GM19025 (cell line): Measurements from ENCODE around the gene EFEMP1.

Experiments
- ATAC-seq: cut with Tn5 transposase; IDR thresholded peaks from one replicate; pipeline ENCODE4 v1.9.1; 2021; ENCODE audit warnings: mild to moderate bottlenecking, low read depth, moderate library complexity; ENCODE audit not compliant: unreplicated experiment

Gene EFEMP1, protein sequence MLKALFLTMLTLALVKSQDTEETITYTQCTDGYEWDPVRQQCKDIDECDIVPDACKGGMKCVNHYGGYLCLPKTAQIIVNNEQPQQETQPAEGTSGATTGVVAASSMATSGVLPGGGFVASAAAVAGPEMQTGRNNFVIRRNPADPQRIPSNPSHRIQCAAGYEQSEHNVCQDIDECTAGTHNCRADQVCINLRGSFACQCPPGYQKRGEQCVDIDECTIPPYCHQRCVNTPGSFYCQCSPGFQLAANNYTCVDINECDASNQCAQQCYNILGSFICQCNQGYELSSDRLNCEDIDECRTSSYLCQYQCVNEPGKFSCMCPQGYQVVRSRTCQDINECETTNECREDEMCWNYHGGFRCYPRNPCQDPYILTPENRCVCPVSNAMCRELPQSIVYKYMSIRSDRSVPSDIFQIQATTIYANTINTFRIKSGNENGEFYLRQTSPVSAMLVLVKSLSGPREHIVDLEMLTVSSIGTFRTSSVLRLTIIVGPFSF

GRCh38 chr2:55923091-55923981 is at the start of gene EFEMP1:
EFEMP1 (minus strand) TSS chr2:55923782; CDS start chr2:55922440, 1,342 bp downstream.
- ATAC-seq = peak; percentile 43

GRCh38 chr2:55970500-55970899 is 46.9 kb upstream of the EFEMP1 start:
- no peak for ATAC-seq

DNA sequence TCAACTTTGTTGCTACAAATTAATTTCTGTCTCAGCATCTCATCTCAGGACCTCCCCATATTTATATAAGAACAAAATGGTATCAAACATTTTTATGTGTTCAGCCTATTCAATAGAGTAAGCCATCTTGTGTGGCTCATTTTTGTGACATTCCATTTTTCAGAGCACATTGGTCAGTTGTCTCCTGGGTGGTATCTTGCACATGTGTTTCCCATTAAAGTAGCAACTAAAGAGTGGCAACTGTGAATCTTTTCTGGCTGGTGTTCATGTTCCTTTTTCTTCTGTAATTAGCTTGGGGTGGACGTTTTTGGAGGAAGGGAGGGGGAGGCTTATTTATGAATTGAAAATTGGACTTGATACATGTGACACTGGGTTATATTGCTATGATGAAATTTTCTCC is 45.4 kb upstream of the EFEMP1 start:
- ATAC-seq = no peak

GRCh38 chr2:55966401-55967118 is 43.0 kb upstream of the EFEMP1 start:
- no peak for ATAC-seq

DNA sequence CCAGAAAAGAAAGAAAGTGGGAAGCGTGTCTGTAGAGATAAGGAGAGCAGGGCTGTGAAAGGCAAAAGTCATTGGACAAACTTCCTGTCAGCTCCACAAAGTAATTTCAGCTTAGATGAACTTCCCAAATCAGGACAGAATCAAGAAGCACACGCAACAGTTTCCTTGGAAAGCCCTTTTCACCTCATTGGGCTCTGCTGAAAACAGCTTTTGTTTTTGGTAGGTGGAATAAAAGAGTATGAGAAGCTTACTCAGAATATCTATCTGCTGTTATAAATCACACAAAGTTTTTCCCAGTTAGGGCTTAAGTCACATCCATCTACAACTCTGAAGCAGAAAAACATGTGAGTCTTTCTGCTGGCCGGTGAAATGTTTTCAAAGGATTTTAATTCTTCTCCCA is 42.4 kb upstream of the EFEMP1 start:
- no peak for ATAC-seq

GRCh38 chr2:55965276-55965675 is 41.7 kb upstream of the EFEMP1 start:
- ATAC-seq = no peak

GRCh38 chr2:55962915-55963314 is 39.3 kb upstream of the EFEMP1 start:
- ATAC-seq = no peak

DNA sequence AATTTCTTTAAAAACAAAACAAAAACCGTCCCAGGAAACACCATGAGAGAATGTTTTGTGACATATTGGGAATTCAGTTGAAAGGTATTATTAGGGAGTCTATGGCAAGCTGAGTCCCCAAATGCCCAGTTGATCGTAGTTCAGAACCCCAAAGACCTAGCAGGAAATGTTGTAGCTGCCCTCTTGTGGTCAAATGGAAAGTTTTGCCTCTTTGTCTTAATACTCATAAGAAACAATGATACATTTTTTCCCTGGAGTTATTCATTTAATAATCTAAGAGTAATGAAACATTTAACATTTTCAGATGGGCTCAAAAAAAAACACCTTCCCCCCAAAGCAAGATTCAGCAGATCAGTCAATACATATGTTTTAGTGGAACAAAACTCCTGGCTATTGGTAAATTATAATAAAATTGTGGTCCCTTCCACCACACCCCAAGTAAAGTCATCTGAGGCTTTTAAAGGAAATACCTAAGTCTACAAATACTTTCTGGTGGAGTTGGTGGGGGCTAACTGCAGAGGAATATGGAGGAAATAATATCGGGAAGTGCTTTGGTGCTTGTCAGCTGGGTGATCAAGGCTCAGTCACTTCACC is 37.8 kb upstream of the EFEMP1 start:
- ATAC-seq = no peak

DNA sequence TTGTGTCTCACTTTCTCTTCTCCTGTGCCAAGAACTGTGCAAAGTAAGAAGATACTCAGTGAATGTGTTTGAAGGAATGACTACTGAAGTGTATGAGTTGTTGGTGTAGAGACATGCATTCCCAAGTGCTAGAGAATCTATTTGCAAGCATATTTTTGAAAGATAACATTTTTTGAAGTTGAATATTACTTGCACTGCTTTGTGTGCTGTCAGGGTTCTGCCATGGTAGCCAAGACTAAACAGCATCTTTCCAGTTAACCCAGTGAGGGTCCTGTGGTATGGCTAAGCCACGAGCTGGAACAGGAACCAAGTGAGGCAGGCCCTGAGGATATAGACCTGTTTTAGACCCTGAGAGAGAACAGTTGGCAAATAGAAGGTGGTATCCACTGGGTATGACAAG is 35.2 kb upstream of the EFEMP1 start:
- ATAC-seq = no peak

DNA sequence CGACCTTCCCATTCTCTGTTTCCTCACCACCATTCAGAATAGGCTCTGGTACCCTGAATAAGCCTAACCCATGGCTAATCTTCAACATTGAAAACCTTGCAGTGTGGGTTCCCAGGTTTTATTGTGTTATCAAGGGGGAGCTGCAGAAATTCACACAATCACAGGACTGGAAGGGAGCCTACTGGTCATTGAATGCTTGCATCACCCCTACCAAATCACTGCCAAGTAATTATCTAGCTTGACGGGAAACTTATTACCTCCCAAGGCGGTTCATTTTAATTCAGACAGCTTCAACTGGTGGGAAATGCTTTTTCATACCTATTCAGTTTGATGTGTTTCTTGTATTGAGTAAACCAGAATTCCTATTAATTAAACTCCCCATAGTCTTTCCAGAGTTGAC is 33.6 kb upstream of the EFEMP1 start:
- ATAC-seq = no peak

DNA sequence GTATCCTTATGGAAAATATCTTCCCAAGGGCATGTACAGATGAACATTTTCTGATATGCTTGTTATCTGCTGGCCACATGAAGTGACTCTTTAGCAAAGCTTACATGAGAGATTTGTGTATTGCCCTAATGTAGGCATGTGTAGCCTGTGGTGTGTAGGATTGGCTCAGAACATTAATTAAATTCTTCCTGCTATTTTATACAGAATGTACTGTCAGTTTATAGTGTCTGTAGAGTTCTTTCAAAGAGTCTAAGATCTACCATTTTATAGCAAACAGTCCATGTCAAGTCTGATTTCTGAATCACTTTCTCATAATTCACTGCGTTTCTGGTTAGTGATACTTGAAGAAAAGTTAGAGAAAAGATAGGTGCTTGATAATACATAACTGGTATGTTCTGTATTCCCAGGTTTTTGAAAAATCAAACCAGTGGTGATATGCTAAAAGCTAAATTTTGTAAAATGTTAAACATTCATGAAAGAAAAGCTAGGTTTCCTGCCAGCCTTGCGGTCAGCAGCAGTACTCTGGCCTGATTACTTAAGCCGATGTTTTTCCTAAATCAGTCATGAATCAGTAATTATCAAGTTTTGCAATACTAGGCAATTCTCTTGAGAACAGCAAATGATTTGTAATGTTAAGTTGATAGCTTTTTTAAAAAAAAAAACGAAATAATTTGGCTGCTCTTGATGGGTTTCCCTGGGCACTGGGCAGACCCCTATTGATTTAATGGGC is 30.9 kb upstream of the EFEMP1 start:
- ATAC-seq = no peak

- ATAC-seq = no peak
Measured at GRCh38 chr2:55952415-55952814, 28.8 kb upstream of the EFEMP1 start.

DNA sequence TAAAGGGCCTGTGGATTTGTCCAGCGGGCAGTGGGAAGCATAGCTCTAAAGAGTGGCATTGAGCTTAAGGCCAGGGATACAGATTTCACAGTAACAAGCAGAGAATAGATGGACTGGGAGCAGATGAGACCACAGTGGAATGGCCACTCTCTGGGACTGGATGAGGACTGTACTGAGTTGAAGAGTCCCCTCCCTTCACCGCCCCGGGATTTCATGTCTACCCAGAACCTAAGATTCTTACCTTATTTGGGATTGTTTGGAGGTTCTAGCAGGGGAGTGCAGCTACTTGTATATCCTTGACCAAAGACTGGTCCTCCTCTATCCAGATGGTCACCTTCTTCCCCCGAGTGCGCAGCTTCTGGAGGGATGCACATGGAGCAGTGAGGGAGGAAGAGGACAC is 28.0 kb upstream of the EFEMP1 start:
- no peak for ATAC-seq

- no peak for ATAC-seq
Measured at GRCh38 chr2:55949613-55950012, 26.0 kb upstream of the EFEMP1 start.

DNA sequence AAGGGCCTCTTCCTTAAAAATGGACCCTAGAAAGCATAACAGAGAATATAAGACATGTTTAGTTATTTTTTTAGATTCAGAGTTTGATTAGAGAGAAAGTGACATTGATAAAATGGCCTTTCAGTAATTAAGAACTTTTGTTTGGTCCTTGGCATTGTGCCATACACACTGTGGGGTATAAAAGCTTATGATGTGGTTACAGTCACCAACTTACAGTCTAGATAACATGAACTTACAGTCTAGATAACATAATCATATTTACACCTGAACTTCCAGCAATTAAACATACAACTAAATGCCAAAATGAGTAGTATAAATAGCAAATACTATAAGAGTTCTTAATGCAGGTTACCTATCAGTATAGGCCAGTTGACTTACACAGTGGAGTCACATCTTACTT is 25.6 kb upstream of the EFEMP1 start:
- no peak for ATAC-seq

GRCh38 chr2:55948176-55948923 is 24.8 kb upstream of the EFEMP1 start:
- no peak for ATAC-seq

GRCh38 chr2:55947752-55948151 is 24.2 kb upstream of the EFEMP1 start:
- ATAC-seq = no peak

- ATAC-seq = no peak
Measured at GRCh38 chr2:55946793-55947192, 23.2 kb upstream of the EFEMP1 start.

- no peak for ATAC-seq
Measured at GRCh38 chr2:55943466-55943865, 19.9 kb upstream of the EFEMP1 start.
